ENCODE measurements around the gene INPP4B.
"Not testable (repeated sequence)": the region's sequence is repeated elsewhere in the genome, so short reads cannot be mapped to it uniquely, and the experiment has no call there.

INPP4B gene

DNA sequence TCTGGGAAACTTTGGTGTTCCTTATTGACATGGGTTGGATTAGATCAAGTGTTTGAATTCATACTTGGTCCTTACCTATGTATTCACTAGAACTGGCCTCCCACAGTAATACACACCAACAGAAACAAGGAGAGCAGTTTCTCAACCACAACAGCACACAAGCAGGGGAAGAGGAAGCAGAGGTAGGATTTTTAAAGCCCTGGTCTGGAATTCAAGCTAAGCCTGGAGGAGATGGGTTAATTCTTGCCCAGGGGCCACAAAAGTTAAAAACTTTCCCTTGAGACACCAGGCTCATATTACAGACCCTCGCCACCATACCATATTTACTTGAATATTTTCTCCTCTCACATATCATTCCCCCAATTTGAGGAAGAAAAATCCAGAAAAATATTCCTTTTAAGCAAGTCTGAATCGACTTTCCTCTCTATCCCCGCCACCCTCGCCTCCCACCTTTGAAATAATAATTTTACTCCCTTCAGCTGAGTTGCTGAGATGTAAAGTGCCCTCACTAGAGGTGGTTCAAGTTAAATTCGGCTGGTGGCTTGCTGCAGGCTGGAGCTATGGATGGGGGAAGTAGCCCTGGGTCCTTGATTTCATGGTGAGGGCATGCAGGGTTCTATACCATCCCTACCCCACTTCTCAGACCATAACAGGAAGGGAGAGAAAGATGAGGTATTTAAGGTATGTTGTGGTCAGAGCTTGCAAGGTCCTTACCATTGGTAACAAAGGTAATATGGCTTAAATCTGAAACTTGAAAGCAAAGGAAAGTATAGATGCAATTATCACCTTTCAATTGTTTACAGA is 440.2 kb downstream of the INPP4B start:
- no peak for DNase-seq

DNA sequence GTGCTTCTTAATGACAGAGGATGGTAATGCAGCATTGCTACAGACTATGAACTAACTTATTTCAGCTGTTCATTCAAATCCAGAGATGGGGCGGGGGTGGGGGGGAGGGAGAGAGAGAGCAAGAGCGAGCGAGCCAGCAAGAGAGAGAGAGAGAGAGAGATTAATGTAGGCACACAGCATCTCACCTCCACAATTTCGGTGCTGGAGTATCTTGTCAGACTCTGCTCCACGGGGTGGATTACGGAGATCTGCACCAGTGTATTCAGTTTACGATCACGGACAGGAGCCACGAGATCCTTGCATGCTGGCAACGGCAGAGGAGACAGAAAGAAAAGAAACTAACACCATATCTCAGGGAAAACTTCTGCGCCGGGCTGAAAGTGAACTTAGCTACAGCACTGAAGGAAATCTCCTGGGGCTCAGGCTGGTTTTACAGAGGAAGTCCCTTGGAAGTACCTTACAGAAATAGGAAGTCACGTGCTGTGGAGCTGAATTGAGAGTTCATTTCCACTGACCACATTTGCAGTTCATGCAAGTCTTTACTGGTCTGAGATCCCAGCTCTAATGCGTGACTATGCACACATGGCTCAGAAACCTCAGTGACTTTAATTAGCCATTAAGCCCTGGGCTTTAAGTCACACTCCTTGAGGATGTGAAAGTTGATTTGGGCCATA is 440.9 kb downstream of the INPP4B start:
- DNase-seq = peak; percentile 74

DNA sequence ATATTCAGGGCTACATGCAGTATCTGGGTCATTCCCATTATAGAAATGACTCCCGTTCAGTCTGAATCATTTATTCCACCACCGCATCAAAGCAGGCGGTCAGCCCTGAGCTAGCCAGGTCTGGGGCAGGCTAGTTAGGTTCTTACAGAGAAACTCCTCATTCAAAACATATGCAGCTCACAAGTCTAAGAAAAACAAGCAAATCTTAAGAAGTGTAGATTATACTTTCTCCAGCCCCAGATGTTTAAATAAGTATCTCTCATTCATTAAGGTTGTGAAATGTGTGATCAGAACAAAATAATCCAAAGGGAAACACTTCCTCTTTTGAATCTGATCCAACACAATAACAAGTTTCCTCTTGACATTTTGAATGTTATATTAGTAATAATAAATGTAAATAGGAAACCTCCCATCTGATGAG is 441.9 kb downstream of the INPP4B start:
- DNase-seq = peak; percentile 68

DNA sequence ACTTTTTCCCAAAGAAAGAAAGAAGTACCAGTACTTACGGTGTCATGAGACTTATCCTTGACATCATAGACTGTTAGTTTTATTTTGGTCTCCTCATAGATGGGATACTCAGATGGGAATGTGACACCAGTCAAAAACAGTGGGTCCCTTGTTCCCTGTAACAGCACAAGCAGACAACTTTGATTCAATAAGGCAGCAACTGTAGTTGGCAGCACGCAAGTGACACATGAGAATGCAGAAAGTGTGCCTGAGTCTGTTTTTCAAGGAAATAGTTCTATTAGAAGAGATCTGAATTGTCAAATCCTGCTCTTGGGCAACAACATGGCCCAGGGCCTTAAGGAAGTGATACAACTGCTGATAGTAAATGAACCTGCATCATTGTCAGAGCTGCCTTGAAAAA is 443.2 kb downstream of the INPP4B start:
- no peak for DNase-seq

DNA sequence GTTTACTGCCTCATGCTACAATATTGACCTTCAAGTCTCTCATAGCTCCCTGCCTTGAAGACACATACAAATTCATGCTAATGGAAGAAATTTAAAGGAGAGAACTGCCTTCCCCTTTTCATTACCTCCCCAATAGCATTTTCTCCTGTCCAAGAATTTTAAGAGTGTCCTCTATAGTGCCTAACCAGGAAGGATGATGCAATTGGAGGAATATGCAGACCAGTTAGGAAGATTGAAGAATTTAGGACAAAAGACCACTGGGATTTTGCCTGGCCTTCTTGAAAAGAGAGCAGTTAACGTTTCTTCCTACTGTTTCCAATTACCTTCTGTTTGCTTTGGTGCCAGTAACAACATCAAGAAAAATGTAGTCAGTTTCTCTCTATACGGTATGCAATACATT is 443.9 kb downstream of the INPP4B start:
- DNase-seq = no peak

DNA sequence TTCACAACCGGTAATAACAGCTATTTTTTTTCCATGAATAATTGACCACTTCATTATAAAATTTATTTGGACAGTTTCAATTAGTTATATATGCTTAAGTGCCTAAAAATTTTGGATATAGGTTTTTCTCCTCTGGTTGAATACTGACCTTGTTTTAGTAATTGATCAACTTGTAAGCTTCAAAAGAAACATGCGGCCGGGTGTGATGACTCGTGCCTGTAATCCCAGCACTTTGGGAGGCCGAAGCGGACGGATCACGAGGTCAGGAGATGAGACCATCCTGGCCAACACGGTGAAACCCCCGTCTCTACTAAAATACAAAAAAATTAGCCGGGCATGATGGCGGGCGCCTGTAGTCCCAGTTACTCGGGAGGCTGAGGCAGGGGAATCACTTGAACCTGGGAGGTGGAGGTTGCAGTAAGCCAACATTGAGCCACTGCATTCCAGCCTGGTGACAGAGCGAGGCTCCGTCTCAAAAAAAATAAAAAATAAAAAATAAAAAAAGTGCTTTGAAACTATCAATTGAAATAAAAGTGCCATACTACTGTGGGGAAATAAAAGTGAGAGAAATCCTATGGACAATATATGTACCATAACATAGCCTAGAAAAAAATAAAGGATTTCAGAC is 448.6 kb downstream of the INPP4B start:
- not testable (repeated sequence) for DNase-seq

DNA sequence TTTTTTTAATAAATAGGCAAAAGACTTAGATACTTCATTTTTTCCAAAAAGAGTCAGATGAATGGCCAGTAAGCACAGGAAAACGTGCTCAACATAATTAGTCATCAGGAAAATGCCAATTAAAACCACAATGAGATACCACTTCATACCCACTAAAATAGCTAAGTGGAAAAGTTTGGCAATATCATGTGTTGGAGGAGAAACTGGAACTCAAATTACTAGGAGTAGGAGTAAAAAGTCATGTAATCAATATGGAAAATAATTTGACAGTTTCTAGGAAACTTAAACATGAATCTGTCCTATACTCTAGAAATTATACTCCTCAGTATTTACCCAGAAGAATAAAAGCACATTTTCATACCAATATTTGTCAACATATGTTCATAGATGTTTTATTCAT is 449.8 kb downstream of the INPP4B start:
- DNase-seq = no peak

DNA sequence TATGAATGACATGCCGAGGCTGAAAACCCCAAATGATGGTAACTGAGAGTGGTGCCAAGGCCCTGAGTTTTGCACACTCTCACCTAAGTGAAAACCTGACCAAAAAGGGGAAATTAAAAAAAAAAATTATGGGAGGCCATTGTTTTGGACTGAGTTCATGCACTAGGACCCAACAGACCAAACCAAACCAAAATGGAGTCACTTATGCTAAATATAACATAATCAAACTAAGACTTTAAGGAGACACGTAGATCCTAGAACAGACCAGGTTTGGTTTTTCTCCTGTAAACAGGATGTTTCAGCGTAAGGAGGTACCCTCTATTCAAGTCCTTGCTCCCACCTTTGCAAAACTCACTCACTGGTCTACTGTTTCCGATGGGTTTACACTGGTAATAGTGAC is 453.0 kb downstream of the INPP4B start:
- DNase-seq = no peak

DNA sequence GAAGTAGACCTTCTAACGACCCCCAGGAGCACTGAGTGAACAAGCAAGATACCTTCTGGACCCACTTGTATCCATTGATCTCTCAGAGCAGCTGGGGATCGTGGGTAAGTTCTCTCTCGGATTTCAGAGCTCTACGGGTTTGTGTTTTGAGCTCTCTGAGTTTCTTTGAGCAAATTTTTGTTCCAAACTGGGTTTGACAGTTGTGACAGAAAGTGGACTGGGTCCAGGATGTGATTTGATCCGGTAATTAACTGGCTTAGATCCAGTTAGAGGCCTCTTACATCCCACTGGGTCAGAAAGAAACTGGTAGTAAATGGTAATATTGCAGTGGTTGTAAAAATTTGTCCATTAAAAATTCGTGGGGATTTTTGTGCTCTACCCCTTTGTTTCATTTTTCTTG is 459.2 kb downstream of the INPP4B start:
- DNase-seq = no peak

DNA sequence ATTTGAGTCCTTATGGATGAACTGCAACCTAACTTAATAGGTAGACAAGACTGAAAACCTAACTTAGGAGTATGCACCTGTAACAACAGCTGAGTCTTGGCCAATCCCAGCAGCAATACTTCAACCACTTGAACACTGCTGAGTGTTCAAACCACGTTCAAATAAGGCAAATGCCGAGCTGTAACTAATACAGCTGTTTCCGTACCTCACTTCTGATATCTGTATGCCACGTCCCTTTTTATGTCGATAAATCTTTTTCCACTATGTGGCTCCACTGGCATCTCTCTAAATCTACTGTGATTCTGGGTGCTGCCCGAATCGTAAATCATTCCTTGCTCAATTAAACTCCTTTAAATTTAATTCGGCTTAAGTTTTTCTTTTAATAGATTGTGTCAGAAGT is 459.7 kb downstream of the INPP4B start:
- no peak for DNase-seq

DNA sequence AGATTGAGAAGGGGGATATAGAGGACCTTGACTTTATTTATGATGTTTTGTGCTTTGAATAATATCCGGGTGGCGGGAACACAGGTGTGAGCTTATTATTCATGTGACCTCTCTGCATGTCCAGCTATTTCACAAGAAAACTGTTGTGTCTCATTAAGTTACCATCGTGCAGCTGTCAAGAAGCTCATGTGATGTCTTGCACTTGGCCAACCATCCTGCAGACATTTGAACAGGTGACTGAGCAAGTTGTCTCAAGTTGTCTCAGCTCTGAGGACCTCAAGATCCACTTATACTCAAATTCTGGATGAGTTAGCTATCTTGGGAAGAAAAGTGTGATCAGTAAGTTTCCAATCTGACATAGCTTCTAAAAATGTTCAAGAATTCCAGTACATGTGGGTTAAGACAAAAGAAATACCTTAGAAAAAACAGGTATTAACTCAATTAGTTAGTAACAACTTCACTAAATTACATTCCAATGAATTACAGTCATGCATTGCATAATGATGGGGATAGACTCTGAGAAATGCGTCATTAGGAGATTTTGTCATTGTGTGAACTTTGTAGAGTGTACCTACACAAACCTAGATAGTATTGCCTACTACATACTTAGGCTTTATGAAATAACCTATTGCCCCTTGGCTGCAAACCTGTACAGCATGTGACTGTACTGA is 462.2 kb downstream of the INPP4B start:
- DNase-seq = no peak

DNA sequence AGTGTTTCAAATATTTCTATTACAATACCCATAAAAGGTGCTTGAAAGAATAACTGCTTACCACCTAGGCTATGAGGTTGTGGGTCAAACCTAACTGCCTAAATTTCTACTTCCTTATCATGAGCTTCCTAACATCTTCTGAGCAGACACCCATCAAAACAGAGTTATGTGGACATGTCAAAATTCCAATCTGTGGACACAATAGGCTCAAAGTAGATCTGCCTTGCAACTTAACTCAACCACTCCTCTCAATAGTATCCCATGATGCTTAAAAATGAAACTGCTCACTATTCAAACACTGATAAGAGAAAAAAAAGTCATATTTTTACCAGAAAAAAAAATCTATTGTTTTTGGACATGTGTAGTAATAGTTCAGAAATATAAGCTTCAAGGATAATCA is 462.7 kb downstream of the INPP4B start:
- DNase-seq = no peak

DNA sequence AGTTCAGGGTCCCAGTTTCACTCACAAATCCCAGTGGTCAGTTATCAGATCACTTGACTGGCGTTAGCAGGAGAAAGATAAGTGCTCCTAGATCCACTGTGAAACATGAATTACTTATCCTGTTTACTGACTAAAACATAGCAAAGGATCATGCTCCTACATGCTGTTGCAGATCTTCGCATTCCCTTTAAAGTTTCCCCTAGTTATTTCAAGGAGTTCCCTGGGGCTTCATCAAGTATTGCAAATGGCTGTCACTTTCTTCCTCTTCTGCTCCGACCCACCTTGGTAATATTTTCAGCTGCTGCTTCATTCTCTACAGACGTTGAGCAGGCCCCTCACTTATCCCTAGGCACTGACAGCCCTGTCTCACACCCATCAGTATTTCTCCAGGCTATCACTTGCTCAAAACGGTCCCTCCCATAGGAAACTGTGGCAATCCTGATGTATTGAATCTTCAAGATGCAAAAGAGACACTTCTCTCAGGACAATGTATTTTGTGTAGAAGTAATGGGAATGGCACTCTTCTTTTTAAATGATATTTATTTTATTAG is 466.0 kb downstream of the INPP4B start:
- DNase-seq = no peak

DNA sequence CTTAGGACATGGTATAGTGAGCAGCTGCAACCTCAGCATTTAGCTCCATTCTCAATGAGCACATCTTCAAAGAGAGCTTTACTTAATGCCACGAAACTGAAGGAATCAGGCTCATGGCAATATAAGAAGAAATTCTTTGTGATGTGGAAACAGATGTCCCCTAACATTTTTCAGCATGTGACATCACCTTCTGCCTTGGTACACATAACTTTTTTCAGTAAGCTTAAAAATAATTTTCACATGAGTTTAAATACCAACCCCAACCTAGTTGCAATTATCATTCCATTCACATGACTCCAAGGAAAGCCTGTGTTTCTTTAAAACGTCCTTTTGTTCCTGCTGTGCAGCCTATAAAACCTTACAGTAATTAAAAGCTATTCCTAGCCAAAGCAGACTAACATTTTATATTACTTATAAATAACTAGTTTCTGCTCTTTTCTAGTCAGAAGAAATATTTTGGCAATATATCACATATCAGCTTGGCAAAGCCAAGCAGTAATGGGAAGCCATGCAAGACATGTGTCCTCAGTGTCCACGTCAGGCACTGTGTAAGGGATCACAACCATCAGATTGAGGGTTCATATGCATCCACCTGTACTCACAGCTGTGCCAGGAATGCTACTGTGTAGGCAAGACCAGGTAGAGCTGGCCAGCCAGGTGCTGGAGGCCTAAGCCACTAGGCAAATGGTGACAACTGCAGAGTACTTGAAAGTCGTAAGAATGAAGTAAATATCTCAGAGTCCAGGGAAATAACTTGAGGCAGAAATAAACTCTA is 466.6 kb downstream of the INPP4B start:
- DNase-seq = peak; percentile 64

DNA sequence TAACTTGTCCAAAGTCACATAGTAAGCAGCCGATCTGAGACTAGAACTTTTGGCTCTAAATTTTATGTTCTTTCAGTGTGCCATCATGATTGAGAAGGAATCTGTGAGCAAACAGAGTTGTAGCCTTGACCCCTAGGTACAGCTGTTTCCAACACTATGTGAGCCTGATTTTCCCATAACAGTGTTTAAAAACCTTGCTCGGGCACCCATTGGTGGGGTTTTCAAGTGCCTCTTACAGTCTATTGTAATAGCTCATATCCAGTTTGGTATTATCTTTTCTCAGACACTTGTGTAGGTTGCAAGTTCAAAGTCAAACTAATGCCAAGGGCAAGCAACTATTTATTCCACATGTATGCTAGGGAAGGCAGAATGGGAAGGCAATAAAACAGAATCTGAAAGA is 467.9 kb downstream of the INPP4B start:
- DNase-seq = no peak

DNA sequence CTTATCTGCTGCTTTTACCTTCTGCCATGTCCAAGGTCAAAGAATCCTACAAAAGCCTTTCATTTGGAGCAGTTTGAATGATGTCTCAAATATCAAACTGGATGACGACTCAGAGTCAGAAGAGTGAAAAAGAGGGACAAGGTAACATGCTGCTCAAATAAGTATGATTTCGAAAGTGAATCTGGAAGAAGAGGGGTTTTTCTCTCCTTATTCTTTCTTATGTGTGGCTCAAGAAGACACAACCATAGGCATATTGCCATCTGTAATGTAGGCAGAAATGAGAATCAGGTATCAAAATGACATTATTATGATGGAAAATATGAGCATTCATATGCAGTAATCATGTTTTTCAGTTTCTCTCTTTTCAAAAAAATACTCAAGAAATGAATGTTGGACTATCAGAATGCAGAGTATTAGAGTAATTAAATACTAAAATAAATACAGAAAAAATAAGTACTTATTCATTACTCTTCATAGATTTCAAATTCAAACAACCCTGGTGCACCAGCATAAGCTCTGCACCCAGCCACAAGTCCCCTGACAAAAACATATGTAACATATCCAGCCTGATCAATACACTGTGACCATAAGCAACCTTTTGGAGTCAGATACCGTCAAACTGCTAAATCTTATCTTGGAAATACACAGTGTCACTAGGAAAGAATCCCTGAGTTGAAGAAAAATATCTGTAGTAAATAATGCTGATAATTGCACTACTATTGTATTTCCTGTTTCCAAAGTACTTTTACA is 468.6 kb downstream of the INPP4B start:
- DNase-seq = no peak

DNA sequence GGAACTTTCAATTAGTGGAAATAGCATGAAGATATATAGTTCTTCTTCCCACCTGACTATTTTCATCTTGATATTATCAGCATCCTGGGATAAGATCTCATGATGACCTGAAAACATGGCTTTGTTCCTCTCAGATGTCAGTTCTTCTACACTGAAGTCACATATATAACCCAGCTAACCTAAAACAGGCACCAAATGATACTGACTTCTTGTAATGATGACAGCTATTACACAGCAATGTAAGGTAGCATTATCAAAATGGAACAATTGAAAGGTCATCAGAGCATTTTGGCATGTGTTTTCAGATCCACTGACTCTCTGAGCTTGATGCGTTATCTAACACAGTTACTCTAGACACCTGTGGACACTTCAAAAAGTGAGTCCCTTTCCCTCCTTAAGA is 469.9 kb downstream of the INPP4B start:
- no peak for DNase-seq

DNA sequence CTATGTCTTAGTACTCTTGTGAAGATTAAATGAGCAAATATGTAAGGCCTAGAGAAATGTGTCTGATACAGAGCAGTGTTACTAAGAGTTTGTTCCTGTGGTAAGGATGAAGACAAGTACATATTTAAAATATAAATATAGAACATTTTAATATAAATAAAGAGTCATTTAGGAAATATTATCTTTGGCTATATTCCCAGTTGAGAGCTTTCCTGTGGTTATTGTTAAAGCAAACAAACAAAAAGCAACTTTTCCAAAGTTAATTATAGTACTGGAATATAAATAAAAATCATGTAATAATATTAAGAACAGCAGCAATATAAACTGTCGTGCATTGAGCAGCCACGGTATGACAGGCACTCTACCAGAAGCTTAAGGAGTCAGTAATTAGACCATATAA is 472.5 kb downstream of the INPP4B start:
- no peak for DNase-seq

DNA sequence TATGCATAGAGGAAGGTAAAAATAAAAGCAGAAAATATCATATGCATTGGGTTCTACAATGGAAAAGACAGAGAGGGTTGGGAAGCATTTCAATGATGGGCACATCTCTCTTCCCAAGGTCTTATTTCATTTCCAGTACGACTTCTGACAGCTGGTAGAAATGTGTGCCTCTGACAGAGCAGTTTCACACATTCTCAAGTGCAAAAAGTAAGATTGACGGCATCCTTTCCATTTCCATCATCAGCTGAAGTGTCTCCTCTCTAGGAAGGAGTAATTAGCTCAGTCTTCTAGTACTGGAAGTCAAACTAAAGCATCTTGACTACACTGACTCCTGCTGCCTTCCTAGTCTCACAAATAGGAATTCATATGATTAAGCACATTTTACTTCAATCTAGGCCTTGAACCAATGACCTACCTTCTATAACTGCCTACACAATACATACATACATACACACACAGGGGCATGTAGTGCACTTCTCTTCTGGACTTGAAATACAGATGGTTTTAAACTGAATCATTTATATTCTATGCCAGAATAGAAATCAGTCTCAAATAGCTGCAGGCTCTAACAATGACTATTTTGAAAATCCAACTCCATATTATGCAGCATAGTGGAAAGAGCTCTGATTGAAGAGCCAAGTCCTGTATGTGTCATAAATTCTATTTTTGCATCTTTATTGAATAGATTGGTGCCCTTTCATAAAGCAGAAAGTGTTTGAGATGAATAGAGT is 473.4 kb downstream of the INPP4B start:
- DNase-seq = no peak

DNA sequence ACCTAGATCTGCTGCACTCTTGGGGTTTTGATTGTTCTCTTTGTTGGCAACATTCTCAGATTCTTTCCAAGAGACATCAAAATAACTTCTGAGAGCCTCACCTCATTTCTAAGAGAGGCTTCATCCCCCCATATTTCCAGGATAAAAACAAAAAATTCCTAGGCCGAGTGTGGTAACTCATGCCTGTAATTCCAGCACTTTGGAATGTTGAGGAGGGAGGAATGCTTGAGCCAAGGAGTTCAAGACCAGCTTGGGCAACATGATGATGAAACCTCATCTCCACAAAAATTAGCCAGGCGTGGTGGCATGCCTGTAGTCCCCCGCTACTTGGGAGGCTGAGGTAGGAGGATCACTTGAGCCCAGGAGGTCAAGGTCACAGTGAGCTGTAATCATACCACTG is 477.0 kb downstream of the INPP4B start:
- DNase-seq = no peak
